ENCODE measurements around the gene C18orf54.

Gene C18orf54

GRCh38 chr18:54338230-54338629 is 19.5 kb upstream of the C18orf54 start:
- Histone ChIP-seq H3K4me1 (ENCODE audit: control insufficient read depth, insufficient read depth, low read length) (no peaks in the 10 kb centered on the region), H3K27ac (ENCODE audit: extremely low read depth, low read depth, low read length) (no peak overlapping the region), H3K4me3 (ENCODE audit: low read depth, low read length) (no peak overlapping the region), H3K36me3 (ENCODE audit: control insufficient read depth in 2 of 2, insufficient read depth in 1 of 2, low read length in 2 of 2) (no peaks in the 10 kb centered on the region), H3K9me3 (ENCODE audit: control insufficient read depth, insufficient read depth, low read depth, low read length) (no peaks in the 10 kb centered on the region)
- TF ChIP-seq ZNF664 (tag by site-specific recombination; IDR thresholded peaks at IDR 0.05) (no peak), ZBTB48 (tag by site-specific recombination; IDR thresholded peaks at IDR 0.05) (no peak), ZNF366 (tag by site-specific recombination; conservative IDR thresholded peaks at IDR 0.05) (no peak), ZNF132 (tag by site-specific recombination; IDR thresholded peaks at IDR 0.05; ENCODE audit: borderline replicate concordance) (no peak), ZNF266 (tag by site-specific recombination; IDR thresholded peaks at IDR 0.05; ENCODE audit: low read depth) (no peak), ZNF645 (tag by site-specific recombination; IDR thresholded peaks at IDR 0.05) (no peak)
- POLR2A ChIA-PET, result no interaction called here
- CTCF ChIA-PET, result no interaction called here

- TF ChIP-seq ZBTB7A (tag by site-specific recombination; IDR thresholded peaks at IDR 0.05; ENCODE audit: low read depth), result no peak
- no peak for TF ChIP-seq IKZF3 (tag by site-specific recombination; IDR thresholded peaks at IDR 0.05)
- TF ChIP-seq ZNF24 (tag by site-specific recombination; IDR thresholded peaks at IDR 0.05), result no peak
- TF ChIP-seq YY1 (tag by site-specific recombination; IDR thresholded peaks at IDR 0.05), result no peak
- no peak for TF ChIP-seq EGR2 (tag by site-specific recombination; IDR thresholded peaks at IDR 0.05; ENCODE audit: low read depth)
- no peak for TF ChIP-seq BCL11B (tag by site-specific recombination; IDR thresholded peaks at IDR 0.05; ENCODE audit: low read depth)
- Histone ChIP-seq H3K27ac (ENCODE audit: extremely low read depth, low read depth, low read length) (no peak overlapping the region), H3K4me1 (ENCODE audit: control insufficient read depth, insufficient read depth, low read length) (no peaks in the 10 kb centered on the region), H3K9me3 (ENCODE audit: control insufficient read depth, insufficient read depth, low read depth, low read length) (no peaks in the 10 kb centered on the region), H3K4me3 (ENCODE audit: low read depth, low read length) (no peak overlapping the region), H3K36me3 (ENCODE audit: control insufficient read depth in 2 of 2, insufficient read depth in 1 of 2, low read length in 2 of 2) (no peaks in the 10 kb centered on the region)
- CTCF ChIA-PET, result interaction anchor here (0.7 kb wide), 1 partner anchor 206 kb away, joined by 3 read pairs; no protein-coding TSS in a partner anchor
- POLR2A ChIA-PET, result no interaction called here
Measured at GRCh38 chr18:54351186-54351585, 6.5 kb upstream of the C18orf54 start.

GRCh38 chr18:54357082-54357659 is 535 bp upstream of the C18orf54 start:
- TF ChIP-seq PRDM10 (tag by site-specific recombination; IDR thresholded peaks at IDR 0.05), result 0 out of 2 replicates have a peak, but pooled peaks have one; percentile 72
- TF ChIP-seq ZNF623 (tag by site-specific recombination; IDR thresholded peaks at IDR 0.05), result 0 out of 2 replicates have a peak, but pooled peaks have one; percentile 3
- TF ChIP-seq ZNF645 (tag by site-specific recombination; IDR thresholded peaks at IDR 0.05), result no peak
- no peak for TF ChIP-seq ZNF837 (tag by site-specific recombination; IDR thresholded peaks at IDR 0.05)
- 0 out of 2 replicates have a peak, but pooled peaks have one; percentile 5 for TF ChIP-seq ZNF558 (tag by site-specific recombination; IDR thresholded peaks at IDR 0.05)
- no peak for TF ChIP-seq YY1 (tag by site-specific recombination; IDR thresholded peaks at IDR 0.05)
- TF ChIP-seq ZNF398 (tag by site-specific recombination; IDR thresholded peaks at IDR 0.05), result peak; percentile 74; the same call in 1 of the 2 replicates
- CTCF ChIA-PET, result interaction anchor here (0.5 to 1.2 kb wide), 9 partner anchors 11 to 142 kb away, joined by 3 to 4 read pairs (median 3); partner anchors contain the start of gene MBD2
- H3K4me3 ChIP-seq (ENCODE audit: low read depth, low read length), result peak overlapping the region; percentile 65
- peaks cover 6 to 8% of the 10 kb centered on the region in 2 experiments; a peak in 2 of 3 replicates for H3K36me3 ChIP-seq (ENCODE audit: control insufficient read depth in 2 of 2, insufficient read depth in 1 of 2, low read length in 2 of 2)
- POLR2A ChIA-PET, result interaction anchor here (1.0 to 2.1 kb wide), 10 partner anchors 12 to 134 kb away, joined by 3 to 24 read pairs (median 5); partner anchors contain the start of genes MBD2 and POLI
- peaks cover 3% of the 10 kb centered on the region; the same call in 1 of the 2 replicates for H3K4me1 ChIP-seq (ENCODE audit: control insufficient read depth, insufficient read depth, low read length)
- H3K9me3 ChIP-seq (ENCODE audit: control insufficient read depth, insufficient read depth, low read depth, low read length), result no peaks in the 10 kb centered on the region
- H3K27ac ChIP-seq (ENCODE audit: extremely low read depth, low read depth, low read length), result peak overlapping the region; percentile 85; the same call in 1 of the 2 replicates

Measured in HEK293 (cell line).